Measurements from ENCODE around the gene TXNRD3.

DNA sequence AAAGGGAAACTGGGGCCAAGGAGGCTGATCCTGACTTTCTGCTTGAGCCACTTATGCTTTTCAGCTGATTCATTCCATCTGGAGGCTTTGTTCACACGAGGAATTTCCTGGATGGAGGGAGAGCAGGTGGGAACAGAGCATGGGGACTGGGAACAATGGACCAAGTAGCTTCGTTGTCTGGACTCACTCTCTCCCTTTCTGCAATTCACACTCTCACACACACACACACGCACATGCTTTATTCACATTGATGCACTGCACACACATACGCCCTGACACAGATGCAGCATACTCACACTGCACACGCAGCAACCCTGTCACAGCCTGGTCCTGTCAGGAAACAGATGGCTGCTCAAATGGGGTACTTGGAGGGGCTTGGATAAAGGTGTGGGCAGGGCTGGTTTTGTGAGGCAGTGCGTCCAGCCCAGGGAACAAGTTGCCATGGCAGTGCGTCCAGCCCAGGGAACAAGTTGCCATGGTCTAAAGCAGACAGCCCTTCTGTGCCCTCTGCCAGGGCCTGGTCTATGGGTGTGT is 29.4 kb upstream of the TXNRD3 start:
- TF ChIP-seq, protein P1, sequence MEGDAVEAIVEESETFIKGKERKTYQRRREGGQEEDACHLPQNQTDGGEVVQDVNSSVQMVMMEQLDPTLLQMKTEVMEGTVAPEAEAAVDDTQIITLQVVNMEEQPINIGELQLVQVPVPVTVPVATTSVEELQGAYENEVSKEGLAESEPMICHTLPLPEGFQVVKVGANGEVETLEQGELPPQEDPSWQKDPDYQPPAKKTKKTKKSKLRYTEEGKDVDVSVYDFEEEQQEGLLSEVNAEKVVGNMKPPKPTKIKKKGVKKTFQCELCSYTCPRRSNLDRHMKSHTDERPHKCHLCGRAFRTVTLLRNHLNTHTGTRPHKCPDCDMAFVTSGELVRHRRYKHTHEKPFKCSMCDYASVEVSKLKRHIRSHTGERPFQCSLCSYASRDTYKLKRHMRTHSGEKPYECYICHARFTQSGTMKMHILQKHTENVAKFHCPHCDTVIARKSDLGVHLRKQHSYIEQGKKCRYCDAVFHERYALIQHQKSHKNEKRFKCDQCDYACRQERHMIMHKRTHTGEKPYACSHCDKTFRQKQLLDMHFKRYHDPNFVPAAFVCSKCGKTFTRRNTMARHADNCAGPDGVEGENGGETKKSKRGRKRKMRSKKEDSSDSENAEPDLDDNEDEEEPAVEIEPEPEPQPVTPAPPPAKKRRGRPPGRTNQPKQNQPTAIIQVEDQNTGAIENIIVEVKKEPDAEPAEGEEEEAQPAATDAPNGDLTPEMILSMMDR (IDR thresholded peaks at IDR 0.05; ENCODE audit: insufficient read depth, low read depth, low read length) = no peak
- TF ChIP-seq EZH2 (IDR thresholded peaks at IDR 0.05; ENCODE audit: insufficient read depth, low read length) = no peak
